ENCODE data around the gene KDM4F. TPM values are rescaled to one million over a fixed set of nuclear protein-coding genes. Genes with fewer than 3 reads are reported as not detected.

The KDM4F gene
- total RNA-seq, 4 donors from 2014 or later = not detected

DNA sequence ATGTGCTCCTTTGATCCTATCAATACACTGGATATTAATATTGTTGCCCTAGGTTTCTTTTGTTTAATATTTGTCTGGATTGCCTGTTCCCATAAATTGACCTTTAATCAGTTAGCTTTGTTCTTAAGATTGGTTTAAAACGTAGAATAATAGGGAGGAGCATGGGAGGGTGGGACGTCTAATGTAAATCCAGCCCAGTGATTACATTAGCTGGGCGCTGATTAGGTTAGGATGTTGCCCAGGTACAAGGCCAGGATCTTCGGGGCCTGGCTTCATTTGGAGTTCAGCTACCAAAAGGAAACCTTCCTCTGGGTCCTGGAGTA lies 17.5 kb downstream of the KDM4F start, which contains the start of gene SRSF8:
SRSF8 (plus strand) TSS at position 204 of the 323 bp plus-strand sequence. CDS start 308 bp downstream, outside the sequence.
- Histone ChIP-seq H3K4me3 (peak within 1 kb of the TSS; percentile 51 to 93 (median 76)), H3K27ac (peak within 1 kb of the TSS; percentile 89 to 98 (median 94)), H3K27me3 (no peaks in the 10 kb centered on the region), H3K36me3 (no peaks in the 10 kb centered on the region), H3K4me1 (peaks cover 19 to 27% of the 10 kb centered on the region in 2 donors), H3K9me3 (no peaks in the 10 kb centered on the region)
- in situ Hi-C loops (cut with MboI; ENCODE audit: low sequenced_read_pairs in 4 of 4) = loop anchor here (5.0 to 25.0 kb wide), 4 partner anchors 76 to 698 kb away; partner anchors contain the start of genes CWC15 (in 2 of the 4), KDM4D (in 2 of the 4) and SESN3 (in 1 of the 4)
- intact Hi-C loops (cut with DNase I; ENCODE audit: low total_unique reads) = loop anchor here (1.0 to 10.0 kb wide), 7 partner anchors 42 to 1324 kb away; partner anchors contain the start of genes C11orf54, CWC15, FAM76B and KDM4D
- TF ChIP-seq, protein P1, sequence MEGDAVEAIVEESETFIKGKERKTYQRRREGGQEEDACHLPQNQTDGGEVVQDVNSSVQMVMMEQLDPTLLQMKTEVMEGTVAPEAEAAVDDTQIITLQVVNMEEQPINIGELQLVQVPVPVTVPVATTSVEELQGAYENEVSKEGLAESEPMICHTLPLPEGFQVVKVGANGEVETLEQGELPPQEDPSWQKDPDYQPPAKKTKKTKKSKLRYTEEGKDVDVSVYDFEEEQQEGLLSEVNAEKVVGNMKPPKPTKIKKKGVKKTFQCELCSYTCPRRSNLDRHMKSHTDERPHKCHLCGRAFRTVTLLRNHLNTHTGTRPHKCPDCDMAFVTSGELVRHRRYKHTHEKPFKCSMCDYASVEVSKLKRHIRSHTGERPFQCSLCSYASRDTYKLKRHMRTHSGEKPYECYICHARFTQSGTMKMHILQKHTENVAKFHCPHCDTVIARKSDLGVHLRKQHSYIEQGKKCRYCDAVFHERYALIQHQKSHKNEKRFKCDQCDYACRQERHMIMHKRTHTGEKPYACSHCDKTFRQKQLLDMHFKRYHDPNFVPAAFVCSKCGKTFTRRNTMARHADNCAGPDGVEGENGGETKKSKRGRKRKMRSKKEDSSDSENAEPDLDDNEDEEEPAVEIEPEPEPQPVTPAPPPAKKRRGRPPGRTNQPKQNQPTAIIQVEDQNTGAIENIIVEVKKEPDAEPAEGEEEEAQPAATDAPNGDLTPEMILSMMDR (IDR thresholded peaks at IDR 0.05 in 4 of 5, conservative IDR thresholded peaks at IDR 0.05 in 1 of 5) = no peak
- TF ChIP-seq POLR2A (IDR thresholded peaks at IDR 0.05) = no peak
- no peak for ATAC-seq
- DNase-seq = no peak

DNA sequence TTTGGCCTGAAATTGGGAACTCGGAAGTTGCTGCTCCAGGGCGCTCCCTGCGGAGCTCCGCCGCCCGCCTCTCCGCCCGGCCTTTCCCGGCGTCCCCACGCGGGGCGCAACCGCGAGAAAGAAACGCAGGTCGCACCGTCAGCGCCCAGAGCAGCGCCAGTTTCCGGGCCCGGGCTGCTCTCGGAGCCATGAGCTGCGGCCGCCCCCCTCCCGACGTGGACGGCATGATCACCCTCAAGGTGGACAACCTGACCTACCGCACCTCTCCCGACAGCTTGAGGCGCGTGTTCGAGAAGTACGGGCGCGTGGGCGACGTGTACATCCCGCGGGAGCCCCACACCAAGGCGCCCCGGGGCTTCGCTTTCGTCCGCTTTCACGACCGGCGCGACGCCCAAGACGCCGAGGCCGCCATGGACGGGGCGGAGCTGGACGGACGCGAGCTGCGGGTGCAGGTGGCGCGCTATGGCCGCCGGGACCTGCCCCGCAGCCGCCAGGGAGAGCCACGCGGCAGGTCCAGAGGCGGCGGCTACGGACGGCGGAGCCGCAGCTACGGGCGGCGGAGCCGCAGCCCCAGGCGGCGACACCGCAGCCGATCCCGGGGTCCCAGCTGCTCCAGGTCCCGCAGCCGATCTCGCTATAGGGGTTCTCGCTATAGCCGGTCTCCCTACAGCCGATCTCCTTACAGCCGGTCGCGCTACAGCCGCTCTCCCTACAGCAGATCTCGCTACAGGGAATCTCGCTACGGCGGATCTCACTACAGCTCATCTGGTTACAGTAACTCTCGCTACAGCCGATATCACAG lies 18.0 kb downstream of the KDM4F start:
- Histone ChIP-seq H3K4me3 (peak overlapping the region; percentile 51 to 93 (median 76)), H3K27ac (peak overlapping the region; percentile 89 to 98 (median 94)), H3K4me1 (peaks cover 19 to 27% of the 10 kb centered on the region in 2 donors), H3K27me3 (no peaks in the 10 kb centered on the region), H3K36me3 (no peaks in the 10 kb centered on the region), H3K9me3 (no peaks in the 10 kb centered on the region)
- TF ChIP-seq POLR2A (IDR thresholded peaks at IDR 0.05) = peak; percentile 43 to 65
- TF ChIP-seq, protein P1 (IDR thresholded peaks at IDR 0.05 in 4 of 5, conservative IDR thresholded peaks at IDR 0.05 in 1 of 5) = peak; percentile 39 to 79 (median 62)
- intact Hi-C loops (cut with DNase I; ENCODE audit: low total_unique reads) (loop anchor here (1.0 to 10.0 kb wide), 6 partner anchors 95 to 1325 kb away; partner anchors contain the start of genes C11orf54, CWC15, FAM76B and KDM4D), in situ Hi-C loops (cut with MboI; ENCODE audit: low sequenced_read_pairs in 4 of 4) (loop anchor here (5.0 to 25.0 kb wide), 4 partner anchors 75 to 698 kb away; partner anchors contain the start of genes CWC15 (in 2 of the 4), KDM4D (in 2 of the 4) and SESN3 (in 1 of the 4))
- DNase-seq (peak; percentile 66 to 83), ATAC-seq (peak; percentile 67)

- Histone ChIP-seq H3K27me3 (no peaks in the 10 kb centered on the region), H3K36me3 (no peaks in the 10 kb centered on the region), H3K4me3 (peak overlapping the region; percentile 51 to 93 (median 76)), H3K4me1 (peaks cover 19 to 27% of the 10 kb centered on the region in 2 donors), H3K27ac (peak overlapping the region; percentile 89 to 98 (median 94)), H3K9me3 (no peaks in the 10 kb centered on the region)
- in situ Hi-C loops (cut with MboI; ENCODE audit: low sequenced_read_pairs in 4 of 4) (loop anchor here (5.0 to 25.0 kb wide), 4 partner anchors 74 to 697 kb away; partner anchors contain the start of genes CWC15 (in 2 of the 4), KDM4D (in 2 of the 4) and SESN3 (in 1 of the 4)), intact Hi-C loops (cut with DNase I; ENCODE audit: low total_unique reads) (loop anchor here (1.0 to 10.0 kb wide), 10 partner anchors 21 to 1326 kb away; partner anchors contain the start of genes C11orf54, CWC15, ENDOD1 and FAM76B)
- peak in 1 of 2 donors; percentile 13 for DNase-seq
- peak; percentile 16 to 27 for ATAC-seq
- TF ChIP-seq POLR2A (IDR thresholded peaks at IDR 0.05) = no peak
- TF ChIP-seq, protein P1 (IDR thresholded peaks at IDR 0.05 in 4 of 5, conservative IDR thresholded peaks at IDR 0.05 in 1 of 5) = no peak
These were observed 18.6 kb downstream of the KDM4F start for GRCh38 chr11:95067841-95068219.

DNA sequence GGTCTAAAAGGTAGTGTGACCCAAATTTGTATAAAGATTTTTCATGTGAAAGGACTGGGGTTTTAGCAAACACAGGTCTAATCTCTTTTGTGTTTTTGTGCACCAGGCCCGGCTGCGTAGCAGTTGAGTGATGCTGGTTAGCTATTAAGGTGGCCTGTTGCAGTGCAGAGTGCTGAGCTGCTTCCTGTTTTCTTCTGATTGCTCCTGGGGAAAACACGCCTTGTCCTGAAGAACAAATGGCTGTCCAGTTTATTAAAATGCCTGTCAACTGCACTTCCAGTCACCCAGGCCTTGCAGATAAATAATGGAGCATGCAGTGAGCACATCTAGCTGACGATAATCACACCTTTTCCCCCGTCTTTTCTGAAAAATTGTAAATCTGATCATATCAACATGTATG lies 19.3 kb downstream of the KDM4F start:
- Histone ChIP-seq H3K36me3 (no peaks in the 10 kb centered on the region), H3K27ac (peak overlapping the region; percentile 89 to 98 (median 94)), H3K4me1 (peaks cover 19 to 27% of the 10 kb centered on the region in 2 donors), H3K27me3 (no peaks in the 10 kb centered on the region), H3K9me3 (no peaks in the 10 kb centered on the region), H3K4me3 (peak overlapping the region; percentile 51 to 93 (median 76))
- DNase-seq (peak; percentile 82 to 85), ATAC-seq (peak; percentile 87 to 88)
- in situ Hi-C loops (cut with MboI; ENCODE audit: low sequenced_read_pairs in 4 of 4) (loop anchor here (5.0 to 25.0 kb wide), 4 partner anchors 74 to 696 kb away; partner anchors contain the start of genes CWC15 (in 2 of the 4), KDM4D (in 2 of the 4) and SESN3 (in 1 of the 4)), intact Hi-C loops (cut with DNase I; ENCODE audit: low total_unique reads) (loop anchor here (1.0 to 10.0 kb wide), 9 partner anchors 21 to 1326 kb away; partner anchors contain the start of genes C11orf54, CWC15, ENDOD1 and KDM4D)
- peak; percentile 77 to 84 for TF ChIP-seq POLR2A (IDR thresholded peaks at IDR 0.05)
- TF ChIP-seq, protein P1 (IDR thresholded peaks at IDR 0.05 in 4 of 5, conservative IDR thresholded peaks at IDR 0.05 in 1 of 5) = no peak
